ENCODE data around the gene NFIX.

Gene NFIX

GRCh38 chr19:13077240-13077639, 82.0 kb downstream of the NFIX start:
- H3K4me1 ChIP-seq (ENCODE audit: control insufficient read depth, insufficient read depth, low read length): peaks cover 30% of the 10 kb centered on the region
- H3K36me3 ChIP-seq (ENCODE audit: control insufficient read depth, insufficient read depth, low read length): no peaks in the 10 kb centered on the region
- no peaks in the 10 kb centered on the region for H3K9me3 ChIP-seq (ENCODE audit: control insufficient read depth, low read length)
- WGBS, 2 experiments: 62% methylated on average over 11 of the region's 11 CpGs
- peaks cover 9% of the 10 kb centered on the region for H3K27me3 ChIP-seq (ENCODE audit: control insufficient read depth, insufficient read depth, low read length, poor library complexity, severe bottlenecking)
- no peak overlapping the region for H3K4me3 ChIP-seq (ENCODE audit: insufficient read depth, low read depth, low read length)
- no peak overlapping the region for H3K27ac ChIP-seq (ENCODE audit: insufficient read depth, low read depth, low read length, poor library complexity, severe bottlenecking)

- no peaks in the 10 kb centered on the region for H3K9me3 ChIP-seq (ENCODE audit: control insufficient read depth, low read length)
- peaks cover 42% of the 10 kb centered on the region for H3K4me1 ChIP-seq (ENCODE audit: control insufficient read depth, insufficient read depth, low read length)
- H3K36me3 ChIP-seq (ENCODE audit: control insufficient read depth, insufficient read depth, low read length): no peaks in the 10 kb centered on the region
- H3K4me3 ChIP-seq (ENCODE audit: insufficient read depth, low read depth, low read length): no peak overlapping the region
- WGBS, 2 experiments: 69 to 70% methylated on average over 10 of the region's 10 CpGs
- peaks cover 9% of the 10 kb centered on the region for H3K27me3 ChIP-seq (ENCODE audit: control insufficient read depth, insufficient read depth, low read length, poor library complexity, severe bottlenecking)
- no peak overlapping the region for H3K27ac ChIP-seq (ENCODE audit: insufficient read depth, low read depth, low read length, poor library complexity, severe bottlenecking)
These were observed 83.1 kb downstream of the NFIX start for GRCh38 chr19:13078381-13078780.

GRCh38 chr19:13078897-13079541, 83.7 kb downstream of the NFIX start:
- H3K4me3 ChIP-seq (ENCODE audit: insufficient read depth, low read depth, low read length): no peak overlapping the region
- WGBS, 2 experiments: 83 to 85% methylated on average over 12 of the region's 12 CpGs
- H3K27ac ChIP-seq (ENCODE audit: insufficient read depth, low read depth, low read length, poor library complexity, severe bottlenecking): no peak overlapping the region
- H3K4me1 ChIP-seq (ENCODE audit: control insufficient read depth, insufficient read depth, low read length): peaks cover 47% of the 10 kb centered on the region
- no peaks in the 10 kb centered on the region for H3K36me3 ChIP-seq (ENCODE audit: control insufficient read depth, insufficient read depth, low read length)
- peaks cover 9% of the 10 kb centered on the region for H3K27me3 ChIP-seq (ENCODE audit: control insufficient read depth, insufficient read depth, low read length, poor library complexity, severe bottlenecking)
- no peaks in the 10 kb centered on the region for H3K9me3 ChIP-seq (ENCODE audit: control insufficient read depth, low read length)

- Histone ChIP-seq H3K9me3 (ENCODE audit: control insufficient read depth, low read length) (no peaks in the 10 kb centered on the region), H3K4me1 (ENCODE audit: control insufficient read depth, insufficient read depth, low read length) (peaks cover 47% of the 10 kb centered on the region), H3K27me3 (ENCODE audit: control insufficient read depth, insufficient read depth, low read length, poor library complexity, severe bottlenecking) (peaks cover 9% of the 10 kb centered on the region), H3K27ac (ENCODE audit: insufficient read depth, low read depth, low read length, poor library complexity, severe bottlenecking) (no peak overlapping the region), H3K4me3 (ENCODE audit: insufficient read depth, low read depth, low read length) (no peak overlapping the region), H3K36me3 (ENCODE audit: control insufficient read depth, insufficient read depth, low read length) (no peaks in the 10 kb centered on the region)
- 79 to 81% methylated on average over 16 of the region's 16 CpGs for WGBS, 2 experiments
These were observed 84.3 kb downstream of the NFIX start for GRCh38 chr19:13079542-13079986.

- Histone ChIP-seq H3K36me3 (ENCODE audit: control insufficient read depth, insufficient read depth, low read length) (no peaks in the 10 kb centered on the region), H3K27me3 (ENCODE audit: control insufficient read depth, insufficient read depth, low read length, poor library complexity, severe bottlenecking) (peaks cover 4% of the 10 kb centered on the region), H3K4me3 (ENCODE audit: insufficient read depth, low read depth, low read length) (no peak overlapping the region), H3K4me1 (ENCODE audit: control insufficient read depth, insufficient read depth, low read length) (peaks cover 46% of the 10 kb centered on the region), H3K9me3 (ENCODE audit: control insufficient read depth, low read length) (no peaks in the 10 kb centered on the region), H3K27ac (ENCODE audit: insufficient read depth, low read depth, low read length, poor library complexity, severe bottlenecking) (no peak overlapping the region)
- WGBS, 2 experiments: 30 to 33% methylated on average over 14 of the region's 14 CpGs
These were observed 87.1 kb downstream of the NFIX start for GRCh38 chr19:13082192-13083007.

GRCh38 chr19:13083008-13083404, 87.7 kb downstream of the NFIX start:
- H3K27ac ChIP-seq (ENCODE audit: insufficient read depth, low read depth, low read length, poor library complexity, severe bottlenecking): no peak overlapping the region
- no peaks in the 10 kb centered on the region for H3K36me3 ChIP-seq (ENCODE audit: control insufficient read depth, insufficient read depth, low read length)
- no peak overlapping the region for H3K4me3 ChIP-seq (ENCODE audit: insufficient read depth, low read depth, low read length)
- WGBS, 2 experiments: 70 to 73% methylated on average over 7 of the region's 7 CpGs
- H3K4me1 ChIP-seq (ENCODE audit: control insufficient read depth, insufficient read depth, low read length): peaks cover 40% of the 10 kb centered on the region
- no peaks in the 10 kb centered on the region for H3K9me3 ChIP-seq (ENCODE audit: control insufficient read depth, low read length)
- H3K27me3 ChIP-seq (ENCODE audit: control insufficient read depth, insufficient read depth, low read length, poor library complexity, severe bottlenecking): peaks cover 4% of the 10 kb centered on the region

- no peaks in the 10 kb centered on the region for H3K36me3 ChIP-seq (ENCODE audit: control insufficient read depth, insufficient read depth, low read length)
These were observed 88.4 kb downstream of the NFIX start for GRCh38 chr19:13083627-13084026.

GRCh38 chr19:13085666-13086065, 90.4 kb downstream of the NFIX start:
- WGBS, 2 experiments: 78 to 79% methylated on average over 7 of the region's 7 CpGs
- H3K27me3 ChIP-seq (ENCODE audit: control insufficient read depth, insufficient read depth, low read length, poor library complexity, severe bottlenecking): peaks cover 17% of the 10 kb centered on the region

More at GRCh38 chr19:13083627-13084026, 88.4 kb downstream of the NFIX start:
- H3K9me3 ChIP-seq (ENCODE audit: control insufficient read depth, low read length): no peaks in the 10 kb centered on the region
- H3K4me3 ChIP-seq (ENCODE audit: insufficient read depth, low read depth, low read length): no peak overlapping the region
- H3K4me1 ChIP-seq (ENCODE audit: control insufficient read depth, insufficient read depth, low read length): peaks cover 33% of the 10 kb centered on the region
- 74 to 77% methylated on average over 9 of the region's 9 CpGs for WGBS, 2 experiments
- H3K27me3 ChIP-seq (ENCODE audit: control insufficient read depth, insufficient read depth, low read length, poor library complexity, severe bottlenecking): peaks cover 4% of the 10 kb centered on the region
- no peak overlapping the region for H3K27ac ChIP-seq (ENCODE audit: insufficient read depth, low read depth, low read length, poor library complexity, severe bottlenecking)

GRCh38 chr19:13086341-13086740, 91.1 kb downstream of the NFIX start:
- H3K4me1 ChIP-seq (ENCODE audit: control insufficient read depth, insufficient read depth, low read length): peaks cover 28% of the 10 kb centered on the region
- H3K27ac ChIP-seq (ENCODE audit: insufficient read depth, low read depth, low read length, poor library complexity, severe bottlenecking): no peak overlapping the region
- no peaks in the 10 kb centered on the region for H3K36me3 ChIP-seq (ENCODE audit: control insufficient read depth, insufficient read depth, low read length)
- peaks cover 24% of the 10 kb centered on the region for H3K27me3 ChIP-seq (ENCODE audit: control insufficient read depth, insufficient read depth, low read length, poor library complexity, severe bottlenecking)
- WGBS, 2 experiments: 74 to 76% methylated on average over 2 of the region's 2 CpGs
- H3K9me3 ChIP-seq (ENCODE audit: control insufficient read depth, low read length): no peaks in the 10 kb centered on the region
- H3K4me3 ChIP-seq (ENCODE audit: insufficient read depth, low read depth, low read length): no peak overlapping the region

More at GRCh38 chr19:13085666-13086065, 90.4 kb downstream of the NFIX start:
- no peaks in the 10 kb centered on the region for H3K36me3 ChIP-seq (ENCODE audit: control insufficient read depth, insufficient read depth, low read length)
- no peaks in the 10 kb centered on the region for H3K9me3 ChIP-seq (ENCODE audit: control insufficient read depth, low read length)
- H3K4me3 ChIP-seq (ENCODE audit: insufficient read depth, low read depth, low read length): no peak overlapping the region
- peaks cover 28% of the 10 kb centered on the region for H3K4me1 ChIP-seq (ENCODE audit: control insufficient read depth, insufficient read depth, low read length)
- H3K27ac ChIP-seq (ENCODE audit: insufficient read depth, low read depth, low read length, poor library complexity, severe bottlenecking): no peak overlapping the region

GRCh38 chr19:13087295-13087694, 92.0 kb downstream of the NFIX start:
- no peaks in the 10 kb centered on the region for H3K9me3 ChIP-seq (ENCODE audit: control insufficient read depth, low read length)
- WGBS, 2 experiments: 93 to 95% methylated on average over 11 to 12 of the region's 12 CpGs
- H3K27me3 ChIP-seq (ENCODE audit: control insufficient read depth, insufficient read depth, low read length, poor library complexity, severe bottlenecking): peaks cover 34% of the 10 kb centered on the region
- no peak overlapping the region for H3K27ac ChIP-seq (ENCODE audit: insufficient read depth, low read depth, low read length, poor library complexity, severe bottlenecking)
- peaks cover 30% of the 10 kb centered on the region for H3K4me1 ChIP-seq (ENCODE audit: control insufficient read depth, insufficient read depth, low read length)
- no peak overlapping the region for H3K4me3 ChIP-seq (ENCODE audit: insufficient read depth, low read depth, low read length)
- H3K36me3 ChIP-seq (ENCODE audit: control insufficient read depth, insufficient read depth, low read length): no peaks in the 10 kb centered on the region
